Activated CD8-positive, alpha-beta T cell treated with anti-CD3 and anti-CD28 coated beads, Interleukin-2, amount 10 ng/mL, durations not matched to agents 7 days and 5 days (primary cell): ENCODE measurements around the gene VPS4B. TPM values are rescaled to one million over a fixed set of nuclear protein-coding genes. Genes with fewer than 3 reads are reported as not detected.
A peak's percentile ranks its signal among the peaks of the same experiment; 100 is the strongest.

ENCODE experiments used
- ATAC-seq: fragments of 150-1000 bp; cut with Tn5 transposase; one replicate; pipeline ENCODE4 v1.10.0; 2021; ENCODE audit warnings: moderate library complexity
- CTCF ChIA-PET: fragments of 350-600 bp; sonication (Branson Sonifier 250); formaldehyde crosslinking; loops from one replicate; lab custom pipeline; 2021; ENCODE audit warnings: antibody characterized with exemption; lab: Charles Lee
- POLR2A ChIA-PET: fragments of 350-600 bp; sonication (Branson Sonifier 250); formaldehyde crosslinking; loops from one replicate; lab custom pipeline; 2021; ENCODE audit warnings: antibody characterized with exemption; lab: Charles Lee
- DNase-seq: peaks from one replicate; pipeline ENCODE4 v3.0.0-alpha.2; 2020
- H3K27ac Mint-ChIP-seq: one replicate; pipeline ENCODE4 v1.8.0; 2021; ENCODE audit warnings: mild to moderate bottlenecking, mixed read lengths
- H3K27me3 Mint-ChIP-seq: one replicate; pipeline ENCODE4 v1.8.0; 2021; ENCODE audit warnings: low read depth, mixed read lengths
- H3K36me3 Mint-ChIP-seq: one replicate; pipeline ENCODE4 v1.8.0; 2021; ENCODE audit warnings: low read depth, mixed read lengths
- H3K4me1 Mint-ChIP-seq: one replicate; pipeline ENCODE4 v1.8.0; 2021; ENCODE audit warnings: low read depth, mixed read lengths
- H3K4me3 Mint-ChIP-seq: one replicate; pipeline ENCODE4 v1.8.0; 2021; ENCODE audit warnings: mild to moderate bottlenecking, mixed read lengths
- H3K9me3 Mint-ChIP-seq: one replicate; pipeline ENCODE4 v1.8.0; 2022; ENCODE audit warnings: mixed read lengths; ENCODE audit not compliant: insufficient read depth
- total RNA-seq, 2 experiments: library from RNA; stranded (reverse); gene quantifications; one replicate each; pipeline ENCODE4 v1.2.3, GENCODE V29; 2021

VPS4B gene
- total RNA-seq, 2 experiments from 2014 or later = 62.8 to 67.2 TPM

- ChIA-PET POLR2A (no interaction called here), CTCF (interaction anchor here (1.2 kb wide), 1 partner anchor 8 kb away, joined by 3 read pairs; no protein-coding TSS in a partner anchor)
- Mint-ChIP-seq H3K4me3 (no peak overlapping the region), H3K9me3 (no peaks in the 10 kb centered on the region), H3K27ac (no peak overlapping the region), H3K36me3 (no peaks in the 10 kb centered on the region), H3K27me3 (peaks cover 52% of the 10 kb centered on the region), H3K4me1 (no peaks in the 10 kb centered on the region)
- DNase-seq (no peak), ATAC-seq (no peak)
Measured at GRCh38 chr18:63430526-63430925, 8.2 kb upstream of the VPS4B start.

- H3K9me3 Mint-ChIP-seq = no peaks in the 10 kb centered on the region
- H3K4me3 Mint-ChIP-seq = no peak overlapping the region
- peaks cover 11% of the 10 kb centered on the region for H3K4me1 Mint-ChIP-seq
- DNase-seq (no peak), ATAC-seq (no peak)
- no peaks in the 10 kb centered on the region for H3K36me3 Mint-ChIP-seq
- no peak overlapping the region for H3K27ac Mint-ChIP-seq
- CTCF ChIA-PET = interaction anchor here (1.1 to 5.5 kb wide), 2 partner anchors 11 to 105 kb away, joined by 4 to 45 read pairs; no protein-coding TSS in a partner anchor
- POLR2A ChIA-PET = interaction anchor here (0.9 kb wide), 1 partner anchor 62 kb away, joined by 3 read pairs; no protein-coding TSS in a partner anchor
- H3K27me3 Mint-ChIP-seq = peaks cover 28% of the 10 kb centered on the region
Measured at GRCh38 chr18:63427558-63427957, 5.3 kb upstream of the VPS4B start.

GRCh38 chr18:63422864-63423304, 608 bp upstream of the VPS4B start:
- peaks cover 22% of the 10 kb centered on the region for H3K36me3 Mint-ChIP-seq
- peaks cover 23% of the 10 kb centered on the region for H3K4me1 Mint-ChIP-seq
- ChIA-PET CTCF (interaction anchor here (1.2 to 5.5 kb wide), 4 partner anchors 15 to 91 kb away, joined by 3 to 45 read pairs (median 4); no protein-coding TSS in a partner anchor), POLR2A (interaction anchor here (0.7 to 2.0 kb wide), 7 partner anchors 10 to 57 kb away, joined by 3 to 26 read pairs (median 6); no protein-coding TSS in a partner anchor)
- H3K4me3 Mint-ChIP-seq = peak overlapping the region; percentile 98
- ATAC-seq (peak; percentile 55), DNase-seq (no peak)
- H3K27me3 Mint-ChIP-seq = peaks cover 4% of the 10 kb centered on the region
- peak overlapping the region; percentile 98 for H3K27ac Mint-ChIP-seq
- H3K9me3 Mint-ChIP-seq = no peaks in the 10 kb centered on the region

GRCh38 chr18:63421514-63421913, 762 bp downstream of the VPS4B start:
- ATAC-seq (no peak), DNase-seq (no peak)
- peak overlapping the region; percentile 98 for H3K4me3 Mint-ChIP-seq
- H3K36me3 Mint-ChIP-seq = peaks cover 22% of the 10 kb centered on the region
- peaks cover 23% of the 10 kb centered on the region for H3K4me1 Mint-ChIP-seq
- CTCF ChIA-PET = interaction anchor here (0.8 to 1.5 kb wide), 3 partner anchors 14 to 83 kb away, joined by 3 to 5 read pairs (median 4); no protein-coding TSS in a partner anchor
- peak overlapping the region; percentile 98 for H3K27ac Mint-ChIP-seq
- H3K9me3 Mint-ChIP-seq = no peaks in the 10 kb centered on the region
- H3K27me3 Mint-ChIP-seq = no peaks in the 10 kb centered on the region
- POLR2A ChIA-PET = interaction anchor here (0.6 to 2.0 kb wide), 10 partner anchors 11 to 915 kb away, joined by 4 to 26 read pairs (median 6); partner anchors contain the start of gene KDSR

- CTCF ChIA-PET = interaction anchor here (1.5 kb wide), 1 partner anchor 26 kb away, joined by 4 read pairs; no protein-coding TSS in a partner anchor
- H3K4me3 Mint-ChIP-seq = no peak overlapping the region
- no peak overlapping the region for H3K27ac Mint-ChIP-seq
- peaks cover 41% of the 10 kb centered on the region for H3K4me1 Mint-ChIP-seq
- POLR2A ChIA-PET = no interaction called here
- DNase-seq (no peak), ATAC-seq (no peak)
- H3K9me3 Mint-ChIP-seq = no peaks in the 10 kb centered on the region
- no peaks in the 10 kb centered on the region for H3K27me3 Mint-ChIP-seq
- H3K36me3 Mint-ChIP-seq = peaks cover 57% of the 10 kb centered on the region
Measured at GRCh38 chr18:63412953-63413352, 9.3 kb downstream of the VPS4B start.

- H3K4me1 Mint-ChIP-seq = peaks cover 50% of the 10 kb centered on the region
- H3K4me3 Mint-ChIP-seq = no peak overlapping the region
- H3K9me3 Mint-ChIP-seq = no peaks in the 10 kb centered on the region
- H3K27ac Mint-ChIP-seq = peak overlapping the region; percentile 18
- no peaks in the 10 kb centered on the region for H3K27me3 Mint-ChIP-seq
- POLR2A ChIA-PET = interaction anchor here (3.0 to 3.2 kb wide), 2 partner anchors 11 to 46 kb away, joined by 8 to 26 read pairs; partner anchors contain the start of gene VPS4B
- ATAC-seq (peak; percentile 58), DNase-seq (no peak)
- peaks cover 75% of the 10 kb centered on the region for H3K36me3 Mint-ChIP-seq
- CTCF ChIA-PET = interaction anchor here (1.0 to 4.3 kb wide), 3 partner anchors 28 to 70 kb away, joined by 3 to 20 read pairs (median 3); no protein-coding TSS in a partner anchor
Measured at GRCh38 chr18:63410792-63411191, 11.5 kb downstream of the VPS4B start.

- Mint-ChIP-seq H3K27ac (peak overlapping the region; percentile 65), H3K27me3 (no peaks in the 10 kb centered on the region), H3K4me1 (peaks cover 47% of the 10 kb centered on the region), H3K36me3 (peaks cover 71% of the 10 kb centered on the region), H3K9me3 (no peaks in the 10 kb centered on the region), H3K4me3 (no peak overlapping the region)
- DNase-seq (peak; percentile 44), ATAC-seq (peak; percentile 47)
- POLR2A ChIA-PET = interaction anchor here (3.0 to 3.2 kb wide), 2 partner anchors 13 to 45 kb away, joined by 8 to 26 read pairs; partner anchors contain the start of gene VPS4B
- CTCF ChIA-PET = interaction anchor here (0.7 to 4.3 kb wide), 5 partner anchors 11 to 46 kb away, joined by 3 to 20 read pairs (median 4); no protein-coding TSS in a partner anchor
Measured at GRCh38 chr18:63409301-63409700, 13.0 kb downstream of the VPS4B start.

GRCh38 chr18:63407734-63408133, 14.5 kb downstream of the VPS4B start:
- Mint-ChIP-seq H3K27me3 (no peaks in the 10 kb centered on the region), H3K27ac (no peak overlapping the region), H3K36me3 (peaks cover 74% of the 10 kb centered on the region), H3K4me1 (peaks cover 46% of the 10 kb centered on the region), H3K4me3 (no peak overlapping the region), H3K9me3 (no peaks in the 10 kb centered on the region)
- ATAC-seq (no peak), DNase-seq (no peak)
- POLR2A ChIA-PET = interaction anchor here (2.0 kb wide), 1 partner anchor 14 kb away, joined by 6 read pairs; the partner anchor contains the start of gene VPS4B
- CTCF ChIA-PET = interaction anchor here (1.7 to 4.3 kb wide), 3 partner anchors 14 to 90 kb away, joined by 3 to 20 read pairs (median 4); partner anchors contain the start of gene VPS4B

- Mint-ChIP-seq H3K4me1 (peaks cover 39% of the 10 kb centered on the region), H3K9me3 (no peaks in the 10 kb centered on the region), H3K27ac (no peak overlapping the region), H3K4me3 (no peak overlapping the region), H3K27me3 (no peaks in the 10 kb centered on the region), H3K36me3 (peaks cover 74% of the 10 kb centered on the region)
- CTCF ChIA-PET = no interaction called here
- POLR2A ChIA-PET = interaction anchor here (2.0 kb wide), 1 partner anchor 16 kb away, joined by 6 read pairs; the partner anchor contains the start of gene VPS4B
- ATAC-seq (no peak), DNase-seq (no peak)
Measured at GRCh38 chr18:63405986-63406385, 16.3 kb downstream of the VPS4B start.

- H3K9me3 Mint-ChIP-seq = no peaks in the 10 kb centered on the region
- peaks cover 68% of the 10 kb centered on the region for H3K36me3 Mint-ChIP-seq
- H3K4me1 Mint-ChIP-seq = peaks cover 12% of the 10 kb centered on the region
- CTCF ChIA-PET = no interaction called here
- H3K27ac Mint-ChIP-seq = no peak overlapping the region
- H3K4me3 Mint-ChIP-seq = no peak overlapping the region
- ATAC-seq (no peak), DNase-seq (no peak)
- no peaks in the 10 kb centered on the region for H3K27me3 Mint-ChIP-seq
- POLR2A ChIA-PET = no interaction called here
Measured at GRCh38 chr18:63402246-63403162, 19.8 kb downstream of the VPS4B start.

GRCh38 chr18:63399300-63399699, 23.0 kb downstream of the VPS4B start:
- Mint-ChIP-seq H3K4me3 (no peak overlapping the region), H3K4me1 (peaks cover 7% of the 10 kb centered on the region), H3K27me3 (no peaks in the 10 kb centered on the region), H3K9me3 (no peaks in the 10 kb centered on the region), H3K27ac (no peak overlapping the region), H3K36me3 (peaks cover 64% of the 10 kb centered on the region)
- POLR2A ChIA-PET = no interaction called here
- no peak for DNase-seq
- CTCF ChIA-PET = no interaction called here
- ATAC-seq = no peak
